C4-2B (cell line): ENCODE results near the gene RNF141.

Experiments used
- H3K27ac ChIP-seq: fragments of 450-650 bp; 2 replicates; pipeline ENCODE4 v1.5.1; 2017
- ZFX ChIP-seq: fragments of 450-650 bp; IDR thresholded peaks from 2 replicates; pipeline ENCODE4 v1.6.1; 2017
- TF ChIP-seq, protein P1 (sequence below): fragments of 450-650 bp; conservative IDR thresholded peaks from 2 replicates; pipeline ENCODE4 v1.5.1; 2017; ENCODE audit warnings: mild to moderate bottlenecking

The RNF141 gene

DNA sequence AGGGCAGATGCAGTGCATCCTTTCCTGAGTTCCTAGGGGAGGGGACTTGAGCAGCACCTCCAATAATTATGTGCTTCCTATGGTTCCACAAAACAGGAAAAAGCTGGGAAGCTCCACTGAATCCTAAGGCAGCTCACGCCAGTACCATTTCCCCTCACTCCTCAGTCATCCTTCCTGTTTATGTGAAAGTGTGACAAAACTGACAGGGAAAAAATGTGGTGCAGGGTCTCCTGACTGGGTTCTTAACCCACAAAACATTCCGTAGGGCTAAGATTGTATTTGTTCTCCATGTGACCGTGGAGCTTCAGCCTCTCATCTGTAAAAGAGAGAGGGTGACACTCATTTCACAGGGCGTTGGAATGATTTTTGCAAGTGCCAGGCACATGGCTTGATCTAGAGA is 39.6 kb upstream of the RNF141 start:
- TF ChIP-seq ZFX, result no peak
- TF ChIP-seq, protein P1, sequence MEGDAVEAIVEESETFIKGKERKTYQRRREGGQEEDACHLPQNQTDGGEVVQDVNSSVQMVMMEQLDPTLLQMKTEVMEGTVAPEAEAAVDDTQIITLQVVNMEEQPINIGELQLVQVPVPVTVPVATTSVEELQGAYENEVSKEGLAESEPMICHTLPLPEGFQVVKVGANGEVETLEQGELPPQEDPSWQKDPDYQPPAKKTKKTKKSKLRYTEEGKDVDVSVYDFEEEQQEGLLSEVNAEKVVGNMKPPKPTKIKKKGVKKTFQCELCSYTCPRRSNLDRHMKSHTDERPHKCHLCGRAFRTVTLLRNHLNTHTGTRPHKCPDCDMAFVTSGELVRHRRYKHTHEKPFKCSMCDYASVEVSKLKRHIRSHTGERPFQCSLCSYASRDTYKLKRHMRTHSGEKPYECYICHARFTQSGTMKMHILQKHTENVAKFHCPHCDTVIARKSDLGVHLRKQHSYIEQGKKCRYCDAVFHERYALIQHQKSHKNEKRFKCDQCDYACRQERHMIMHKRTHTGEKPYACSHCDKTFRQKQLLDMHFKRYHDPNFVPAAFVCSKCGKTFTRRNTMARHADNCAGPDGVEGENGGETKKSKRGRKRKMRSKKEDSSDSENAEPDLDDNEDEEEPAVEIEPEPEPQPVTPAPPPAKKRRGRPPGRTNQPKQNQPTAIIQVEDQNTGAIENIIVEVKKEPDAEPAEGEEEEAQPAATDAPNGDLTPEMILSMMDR, result no peak

DNA sequence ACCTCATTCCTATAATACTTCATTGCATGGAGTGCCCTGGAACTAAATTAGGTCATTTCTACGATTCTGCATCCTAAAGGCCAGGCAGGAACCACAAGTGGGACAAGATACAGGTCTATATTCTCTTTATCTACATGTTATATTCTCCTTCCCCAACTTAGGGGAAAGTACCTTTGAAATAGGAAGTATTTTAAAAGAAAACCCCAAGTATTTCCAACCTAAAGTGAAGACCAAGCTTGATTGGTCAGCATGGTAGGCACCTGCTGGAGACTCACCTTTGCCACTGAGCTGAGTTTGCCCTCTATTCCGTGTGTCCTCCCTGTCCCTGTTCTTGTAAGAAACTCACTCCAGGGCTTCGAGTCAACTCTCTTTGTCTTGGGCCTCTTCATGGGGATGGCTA is 38.7 kb upstream of the RNF141 start:
- no peak overlapping the region for H3K27ac ChIP-seq
- no peak for TF ChIP-seq ZFX
- TF ChIP-seq, protein P1, result no peak

More for the DNA sequence above, 39.6 kb upstream of the RNF141 start:
- H3K27ac ChIP-seq, result no peak overlapping the region

DNA sequence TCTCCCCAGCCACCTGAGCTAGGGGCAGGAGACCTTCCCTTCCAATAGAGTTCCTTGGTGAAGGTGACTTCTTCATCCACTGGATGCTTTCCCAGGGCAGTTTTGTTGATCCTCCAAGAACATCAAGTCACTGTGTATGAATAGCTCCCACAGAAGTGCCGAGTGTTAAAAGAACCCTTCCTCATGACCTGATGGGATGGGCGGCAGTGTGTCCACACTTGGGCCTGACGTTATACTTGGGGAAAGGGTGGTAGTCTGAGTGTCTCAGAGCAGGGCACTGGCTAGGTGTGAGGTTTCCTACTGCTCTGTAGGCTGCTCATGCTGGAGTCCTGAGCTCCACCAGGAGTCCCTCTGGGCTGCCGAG is 35.0 kb upstream of the RNF141 start:
- no peak overlapping the region for H3K27ac ChIP-seq
- TF ChIP-seq, protein P1, result no peak
- TF ChIP-seq ZFX, result no peak

DNA sequence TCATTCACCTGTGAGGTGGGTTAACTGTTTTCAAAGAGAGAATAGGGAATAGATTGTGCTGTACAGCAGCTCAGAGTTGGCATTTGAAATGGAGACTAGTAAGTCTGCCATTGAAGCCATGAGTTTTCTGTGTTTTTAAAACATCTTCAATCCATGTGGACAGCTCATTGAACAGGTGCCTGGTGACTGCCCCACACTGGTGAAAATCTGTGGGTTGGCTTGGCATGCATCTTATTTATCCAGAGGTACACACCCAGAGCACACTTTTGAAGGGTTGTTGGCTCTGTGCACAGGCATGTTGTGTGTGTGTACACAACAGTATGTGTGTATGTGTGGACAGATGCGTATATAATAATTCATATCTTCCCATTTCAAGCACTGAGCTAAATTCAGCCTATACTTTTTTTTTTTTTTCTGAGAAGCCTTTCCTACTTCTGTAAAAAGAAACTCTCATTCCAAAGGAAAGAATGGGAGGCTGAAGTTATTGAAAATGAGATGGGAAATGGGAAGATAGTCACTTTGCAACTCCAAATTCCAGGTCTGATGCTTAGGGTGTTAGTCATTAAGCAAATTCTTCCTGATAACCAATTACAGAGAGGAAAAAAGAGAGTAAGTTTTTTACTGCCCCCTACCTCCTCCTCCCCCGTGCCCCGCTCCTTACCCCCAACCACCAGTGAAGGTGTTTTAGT is 34.5 kb upstream of the RNF141 start:
- TF ChIP-seq ZFX, result no peak
- TF ChIP-seq, protein P1, result no peak
- H3K27ac ChIP-seq, result no peak overlapping the region

DNA sequence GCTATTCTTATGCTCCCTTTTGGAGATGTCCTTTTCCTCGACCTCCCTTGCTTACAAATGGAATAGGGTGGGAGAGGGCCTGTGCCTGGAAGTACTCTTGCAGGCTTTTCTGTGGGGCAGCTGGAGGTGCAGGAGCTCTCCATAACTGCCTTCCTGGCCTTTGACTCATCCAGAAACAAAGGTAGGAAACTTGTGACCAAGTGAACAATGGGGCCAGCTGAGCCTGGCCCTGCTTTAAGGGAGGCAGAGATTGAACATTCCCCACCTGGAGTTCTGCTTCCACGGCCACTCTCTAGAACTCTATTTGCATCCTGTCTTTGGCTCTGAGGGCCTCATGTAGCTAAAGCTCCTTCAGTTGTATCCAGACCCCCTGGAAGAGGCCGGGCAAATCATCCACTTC is 32.6 kb upstream of the RNF141 start:
- TF ChIP-seq, protein P1, result no peak
- no peak for TF ChIP-seq ZFX

DNA sequence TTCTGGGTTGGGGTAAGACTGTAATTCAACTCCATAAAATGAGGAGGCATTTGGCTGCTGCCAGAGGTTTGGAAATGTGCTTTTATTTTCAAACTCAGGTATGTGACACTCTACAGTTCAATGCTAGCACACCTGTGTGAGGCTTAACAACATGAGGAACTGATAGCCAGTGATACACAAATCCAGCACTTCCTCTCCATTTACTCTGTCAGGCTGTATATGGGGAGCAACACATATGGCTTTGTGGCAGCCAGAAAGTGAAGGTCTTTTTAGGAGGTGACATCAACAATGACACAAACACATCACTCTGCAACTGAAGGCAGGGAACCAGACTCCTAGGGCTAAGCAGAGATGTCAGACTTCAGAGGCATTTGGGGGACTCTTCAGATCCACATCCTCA is 32.0 kb upstream of the RNF141 start:
- H3K27ac ChIP-seq, result no peak overlapping the region
- TF ChIP-seq, protein P1, result no peak
- TF ChIP-seq ZFX, result no peak

More for the DNA sequence above, 32.6 kb upstream of the RNF141 start:
- H3K27ac ChIP-seq, result no peak overlapping the region

DNA sequence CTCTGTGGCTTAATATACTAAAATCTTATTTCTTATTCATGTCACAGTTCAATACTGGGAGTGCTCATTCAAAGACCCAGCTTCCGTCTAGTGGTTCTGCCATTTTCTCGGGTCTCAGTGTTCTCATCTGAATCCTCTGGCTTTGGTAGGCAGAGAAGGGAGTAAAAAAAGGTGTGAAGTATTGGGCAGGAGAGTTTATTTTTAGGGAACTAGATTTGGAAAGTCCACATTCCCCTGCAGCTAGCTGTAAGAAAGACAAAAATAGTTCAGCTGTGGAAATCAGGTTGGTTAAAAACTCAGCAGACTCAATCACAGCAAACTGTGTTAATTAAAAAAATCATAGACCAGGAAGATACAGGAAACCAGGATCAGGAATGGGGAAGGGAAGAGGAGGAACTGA is 31.5 kb upstream of the RNF141 start:
- TF ChIP-seq ZFX, result no peak
- TF ChIP-seq, protein P1, result no peak
- no peak overlapping the region for H3K27ac ChIP-seq
